Lower lobe of right lung (tissue), 2 donors: ENCODE data around the gene PLCB3. TPM values are rescaled to one million over a fixed set of nuclear protein-coding genes. Genes with fewer than 3 reads are reported as not detected.

Experiments used
- ATAC-seq, 2 donors: fragments of 200-7000 bp; cut with Tn5 transposase; one replicate each; pipeline ENCODE4 v1.9.1; 2020 to 2022; ENCODE audit warnings: mild to moderate bottlenecking in 2 of 2, moderate library complexity in 2 of 2
- DNase-seq: peaks from one replicate; pipeline ENCODE4 v3.0.0-alpha.2; 2020
- H3K27ac ChIP-seq: fragments of 200-600 bp; one replicate; pipeline ENCODE4 v1.8.0; 2022
- H3K27me3 ChIP-seq: fragments of 200-600 bp; one replicate; pipeline ENCODE4 v1.8.0; 2022; ENCODE audit warnings: low read depth
- H3K36me3 ChIP-seq: fragments of 200-600 bp; one replicate; pipeline ENCODE4 v1.8.0; 2022; ENCODE audit warnings: mild to moderate bottlenecking
- H3K4me1 ChIP-seq: fragments of 200-600 bp; one replicate; pipeline ENCODE4 v1.8.0; 2022
- H3K4me3 ChIP-seq: fragments of 200-600 bp; one replicate; pipeline ENCODE4 v1.8.0; 2022; ENCODE audit warnings: mild to moderate bottlenecking
- H3K9me3 ChIP-seq: fragments of 200-600 bp; one replicate; pipeline ENCODE4 v1.8.0; 2022
- intact Hi-C: fragments of 100-400 bp; cut with DNase I; formaldehyde crosslinking; loops from one replicate; pipeline ENCODE4 v1.11.0; 2022
- total RNA-seq: library from RNA; stranded (reverse); fragmentation: NEBNext Ultra II Directional; extraction: Animal tissue kit (Norgen Biotek cat#: 25700); gene quantifications from one replicate; pipeline ENCODE4 v1.2.1, GENCODE V29; 2021
- TF ChIP-seq, protein P1 (sequence below): fragments of 200-600 bp; IDR thresholded peaks from one replicate; pipeline ENCODE4 v1.8.0; 2022; ENCODE audit warnings: antibody characterized with exemption, mild to moderate bottlenecking
- donor health status: DM: no; HTN: yes; CAD: no; lungs with severe emphysema.

The PLCB3 gene
- total RNA-seq, 1 donor from 2014 or later = 31.8 TPM

- H3K27ac ChIP-seq = peak overlapping the region; percentile 34
- TF ChIP-seq, protein P1, sequence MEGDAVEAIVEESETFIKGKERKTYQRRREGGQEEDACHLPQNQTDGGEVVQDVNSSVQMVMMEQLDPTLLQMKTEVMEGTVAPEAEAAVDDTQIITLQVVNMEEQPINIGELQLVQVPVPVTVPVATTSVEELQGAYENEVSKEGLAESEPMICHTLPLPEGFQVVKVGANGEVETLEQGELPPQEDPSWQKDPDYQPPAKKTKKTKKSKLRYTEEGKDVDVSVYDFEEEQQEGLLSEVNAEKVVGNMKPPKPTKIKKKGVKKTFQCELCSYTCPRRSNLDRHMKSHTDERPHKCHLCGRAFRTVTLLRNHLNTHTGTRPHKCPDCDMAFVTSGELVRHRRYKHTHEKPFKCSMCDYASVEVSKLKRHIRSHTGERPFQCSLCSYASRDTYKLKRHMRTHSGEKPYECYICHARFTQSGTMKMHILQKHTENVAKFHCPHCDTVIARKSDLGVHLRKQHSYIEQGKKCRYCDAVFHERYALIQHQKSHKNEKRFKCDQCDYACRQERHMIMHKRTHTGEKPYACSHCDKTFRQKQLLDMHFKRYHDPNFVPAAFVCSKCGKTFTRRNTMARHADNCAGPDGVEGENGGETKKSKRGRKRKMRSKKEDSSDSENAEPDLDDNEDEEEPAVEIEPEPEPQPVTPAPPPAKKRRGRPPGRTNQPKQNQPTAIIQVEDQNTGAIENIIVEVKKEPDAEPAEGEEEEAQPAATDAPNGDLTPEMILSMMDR = no peak
- DNase-seq (peak; percentile 70), ATAC-seq (peak; percentile 50 to 56)
- H3K36me3 ChIP-seq = no peaks in the 10 kb centered on the region
- intact Hi-C loops = no loop called here
- H3K4me1 ChIP-seq = peaks cover 32% of the 10 kb centered on the region
- H3K27me3 ChIP-seq = peaks cover 67% of the 10 kb centered on the region
- H3K4me3 ChIP-seq = peak overlapping the region; percentile 51
- no peaks in the 10 kb centered on the region for H3K9me3 ChIP-seq
These were observed 47.9 kb downstream of the PLCB3 start for GRCh38 chr11:64298966-64299846.

DNA sequence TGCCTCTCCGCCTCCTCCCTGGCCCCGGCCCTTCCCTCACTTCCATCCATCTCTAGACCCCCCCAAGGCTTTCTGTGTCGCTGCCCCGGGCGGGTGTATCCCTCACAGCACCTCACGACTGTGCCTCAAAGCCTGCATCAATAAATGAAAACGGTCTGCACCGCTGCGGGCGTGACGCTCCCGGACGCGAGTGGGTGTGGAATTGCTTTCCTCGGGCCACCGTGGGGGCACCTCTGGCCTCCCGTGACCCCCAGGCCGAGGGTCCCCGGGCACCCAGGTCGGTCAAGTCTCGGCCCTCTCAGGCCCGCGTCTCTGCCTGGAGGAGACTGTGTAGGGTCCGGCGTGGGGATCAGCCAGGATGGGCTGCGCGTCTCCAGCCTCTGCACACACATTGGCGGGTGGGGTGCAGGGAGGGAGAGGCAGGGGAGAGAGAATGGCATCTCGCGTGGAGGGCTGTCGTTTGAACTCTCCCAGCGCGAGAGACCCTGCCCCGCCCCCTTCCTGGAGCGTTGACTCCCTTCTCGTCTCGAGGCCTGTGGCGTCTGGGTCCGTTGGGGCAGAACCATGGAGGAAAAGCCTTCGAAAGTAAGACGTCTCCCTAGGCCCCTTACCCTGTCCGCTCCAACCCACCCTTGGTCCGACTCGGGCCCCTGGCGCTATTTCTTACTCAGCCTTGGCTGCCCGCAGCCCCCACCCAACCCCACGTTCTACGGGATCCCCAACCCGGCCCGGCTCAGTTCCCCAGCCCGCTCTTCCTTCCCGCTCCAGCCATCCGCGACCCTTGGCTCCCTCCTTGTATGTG lies 48.7 kb downstream of the PLCB3 start, which contains the start of gene CATSPERZ:
Gene CATSPERZ, plus strand, starts transcription at position 512 of the 802 bp plus-strand sequence. Its CDS starts 53 bp downstream, at position 565.
- no peak for DNase-seq
- intact Hi-C loops = no loop called here
- no peak for ATAC-seq
- no peaks in the 10 kb centered on the region for H3K9me3 ChIP-seq
- H3K27me3 ChIP-seq = peaks cover 59% of the 10 kb centered on the region
- peak within 1 kb of the TSS; percentile 51 for H3K4me3 ChIP-seq
- TF ChIP-seq, protein P1 = no peak
- peaks cover 33% of the 10 kb centered on the region for H3K4me1 ChIP-seq
- H3K36me3 ChIP-seq = no peaks in the 10 kb centered on the region
- H3K27ac ChIP-seq = peak within 1 kb of the TSS; percentile 34

DNA sequence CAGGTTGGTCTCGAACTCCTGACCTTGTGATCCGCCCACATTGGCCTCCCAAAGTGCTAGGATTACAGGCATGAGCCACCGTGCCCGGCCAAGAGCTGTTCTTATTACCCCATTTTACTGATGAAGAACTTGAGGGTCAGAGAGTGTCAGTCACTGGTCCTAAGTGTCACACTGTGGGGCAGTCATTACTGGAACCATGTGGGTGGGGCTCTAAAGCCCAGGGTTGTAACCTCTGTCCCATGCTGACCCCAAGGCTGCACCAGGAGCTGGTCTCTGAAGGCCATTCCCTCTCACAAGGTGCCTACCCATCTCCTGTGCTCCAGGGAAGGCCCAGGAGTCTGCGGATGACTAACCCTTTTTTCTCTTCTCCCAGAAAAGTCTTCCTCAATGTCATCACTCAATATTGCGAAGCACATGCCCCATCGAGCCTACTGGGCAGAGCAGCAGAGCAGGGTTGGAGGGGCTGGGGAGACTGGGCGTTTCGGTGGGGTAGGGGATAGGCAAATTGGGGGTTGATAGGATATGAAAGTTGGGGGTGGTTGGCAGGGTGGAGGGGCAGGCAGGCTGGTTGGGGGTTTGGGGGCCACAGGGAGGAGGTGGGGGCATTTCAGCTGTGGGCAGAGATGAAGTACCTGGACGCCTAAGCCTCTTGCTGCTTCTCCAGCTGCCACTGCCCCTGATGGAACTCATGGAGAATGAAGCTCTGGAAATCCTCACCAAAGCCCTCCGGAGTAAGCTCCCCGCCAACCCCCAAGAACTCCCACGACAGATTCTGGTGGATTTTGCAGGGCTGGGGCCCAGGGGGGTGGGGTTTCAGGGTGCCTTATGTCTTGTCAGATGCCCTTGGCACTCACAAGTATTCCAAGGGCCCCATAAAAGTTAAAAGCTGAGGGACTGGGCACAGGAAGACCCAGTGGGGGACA lies 52.0 kb downstream of the PLCB3 start:
- DNase-seq (no peak), ATAC-seq (no peak)
- peak overlapping the region; percentile 96 for H3K27ac ChIP-seq
- intact Hi-C loops = no loop called here
- peaks cover 25% of the 10 kb centered on the region for H3K27me3 ChIP-seq
- peak overlapping the region; percentile 75 for H3K4me3 ChIP-seq
- H3K4me1 ChIP-seq = peaks cover 48% of the 10 kb centered on the region
- peaks cover 9% of the 10 kb centered on the region for H3K36me3 ChIP-seq
- TF ChIP-seq, protein P1 = no peak
- no peaks in the 10 kb centered on the region for H3K9me3 ChIP-seq

DNA sequence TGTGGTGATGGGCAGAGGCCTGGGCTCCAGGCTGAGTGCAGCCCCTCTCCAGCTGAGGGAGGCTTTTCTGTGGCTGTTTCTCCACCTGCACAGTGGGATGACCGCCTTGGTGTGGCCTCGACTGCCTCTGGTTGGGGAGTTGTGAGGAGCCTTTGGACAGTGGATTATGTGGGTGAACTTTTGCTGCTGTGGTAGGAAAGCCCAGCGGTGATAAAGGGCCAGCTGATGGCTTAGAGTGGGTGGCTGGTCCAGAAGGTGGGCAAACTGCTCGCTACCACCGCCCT lies 52.6 kb downstream of the PLCB3 start:
- peak overlapping the region; percentile 75 for H3K4me3 ChIP-seq
- no peaks in the 10 kb centered on the region for H3K9me3 ChIP-seq
- peaks cover 9% of the 10 kb centered on the region for H3K36me3 ChIP-seq
- DNase-seq (no peak), ATAC-seq (no peak)
- peaks cover 19% of the 10 kb centered on the region for H3K27me3 ChIP-seq
- H3K27ac ChIP-seq = peak overlapping the region; percentile 96
- peaks cover 46% of the 10 kb centered on the region for H3K4me1 ChIP-seq
- intact Hi-C loops = no loop called here
- TF ChIP-seq, protein P1 = no peak
